ENCODE measurements around the gene LRRC42. TPM values are rescaled to one million over a fixed set of nuclear protein-coding genes. Genes with fewer than 3 reads are reported as not detected.
A peak's percentile ranks its signal among the peaks of the same experiment; 100 is the strongest.

LRRC42 gene
- total RNA-seq = 18.1 TPM
- long read RNA-seq, transcript LRRC42-201 (8 exons, 1,727 nt) = minor isoform, 8 of 33 reads
- long read RNA-seq, transcript LRRC42-203 (9 exons, 2,037 nt) = major isoform, 10 of 33 reads
- long read RNA-seq, partial matches to known transcripts = 2 of 33 reads
- long read RNA-seq, other reads (novel, unspliced or antisense) = 13 of 33 reads

GRCh38 chr1:53946252-53947171 is at the start of gene LRRC42:
Gene LRRC42 (plus strand): TSS chr1:53946350. CDS start chr1:53952000, 5,650 bp downstream.
- no peaks in the 10 kb centered on the region for H3K9me3 ChIP-seq
- H3K27ac ChIP-seq = peak within 1 kb of the TSS; percentile 82
- intact Hi-C loops (cut with DNase I) = no loop called here
- H3K4me3 ChIP-seq = peak within 1 kb of the TSS; percentile 87
- ATAC-seq (peak; percentile 87), DNase-seq (no peak)
- H3K27me3 ChIP-seq = no peaks in the 10 kb centered on the region
- TF ChIP-seq CTCF (IDR thresholded peaks at IDR 0.05) = peak; percentile 12
- H3K4me1 ChIP-seq = peaks cover 25% of the 10 kb centered on the region
- H3K36me3 ChIP-seq = peaks cover under 1% of the 10 kb centered on the region

GRCh38 chr1:53896635-53897229 is 49.4 kb upstream of the LRRC42 start:
- Histone ChIP-seq H3K27me3 (no peaks in the 10 kb centered on the region), H3K9me3 (no peaks in the 10 kb centered on the region), H3K36me3 (no peaks in the 10 kb centered on the region), H3K4me1 (peaks cover 7% of the 10 kb centered on the region), H3K4me3 (no peak overlapping the region), H3K27ac (no peak overlapping the region)
- peak; percentile 47 for ATAC-seq
- TF ChIP-seq CTCF (IDR thresholded peaks at IDR 0.05) = no peak
- intact Hi-C loops (cut with DNase I) = no loop called here
- no peak for DNase-seq

GRCh38 chr1:53899206-53899628 is 46.9 kb upstream of the LRRC42 start:
- no peak overlapping the region for H3K4me3 ChIP-seq
- peaks cover 7% of the 10 kb centered on the region for H3K4me1 ChIP-seq
- ATAC-seq = no peak

GRCh38 chr1:53899708-53900107 is 46.4 kb upstream of the LRRC42 start:
- no peaks in the 10 kb centered on the region for H3K27me3 ChIP-seq
- TF ChIP-seq CTCF (IDR thresholded peaks at IDR 0.05) = no peak
- H3K4me1 ChIP-seq = peaks cover 7% of the 10 kb centered on the region
- DNase-seq = no peak
- no peaks in the 10 kb centered on the region for H3K36me3 ChIP-seq
- H3K27ac ChIP-seq = no peak overlapping the region
- no peak overlapping the region for H3K4me3 ChIP-seq
- no peaks in the 10 kb centered on the region for H3K9me3 ChIP-seq
- ATAC-seq = no peak
- intact Hi-C loops (cut with DNase I) = no loop called here

More at GRCh38 chr1:53899206-53899628, 46.9 kb upstream of the LRRC42 start:
- Histone ChIP-seq H3K36me3 (no peaks in the 10 kb centered on the region), H3K27ac (no peak overlapping the region), H3K9me3 (no peaks in the 10 kb centered on the region), H3K27me3 (no peaks in the 10 kb centered on the region)
- intact Hi-C loops (cut with DNase I) = no loop called here
- TF ChIP-seq CTCF (IDR thresholded peaks at IDR 0.05) = no peak
- no peak for DNase-seq

- Histone ChIP-seq H3K4me3 (no peak overlapping the region), H3K4me1 (peaks cover 5% of the 10 kb centered on the region), H3K9me3 (no peaks in the 10 kb centered on the region), H3K27me3 (no peaks in the 10 kb centered on the region), H3K27ac (no peak overlapping the region), H3K36me3 (no peaks in the 10 kb centered on the region)
- ATAC-seq (no peak), DNase-seq (no peak)
- TF ChIP-seq CTCF (IDR thresholded peaks at IDR 0.05) = no peak
- intact Hi-C loops (cut with DNase I) = no loop called here
Measured at GRCh38 chr1:53902235-53903138, 43.7 kb upstream of the LRRC42 start.
